ENCODE results near the gene ZFAND3. TPM values are rescaled to one million over a fixed set of nuclear protein-coding genes. Genes with fewer than 3 reads are reported as not detected.

Gene ZFAND3
- total RNA-seq, 6 experiments from 2014 or later: 75.2 to 93.2 (median 87.0) TPM

DNA sequence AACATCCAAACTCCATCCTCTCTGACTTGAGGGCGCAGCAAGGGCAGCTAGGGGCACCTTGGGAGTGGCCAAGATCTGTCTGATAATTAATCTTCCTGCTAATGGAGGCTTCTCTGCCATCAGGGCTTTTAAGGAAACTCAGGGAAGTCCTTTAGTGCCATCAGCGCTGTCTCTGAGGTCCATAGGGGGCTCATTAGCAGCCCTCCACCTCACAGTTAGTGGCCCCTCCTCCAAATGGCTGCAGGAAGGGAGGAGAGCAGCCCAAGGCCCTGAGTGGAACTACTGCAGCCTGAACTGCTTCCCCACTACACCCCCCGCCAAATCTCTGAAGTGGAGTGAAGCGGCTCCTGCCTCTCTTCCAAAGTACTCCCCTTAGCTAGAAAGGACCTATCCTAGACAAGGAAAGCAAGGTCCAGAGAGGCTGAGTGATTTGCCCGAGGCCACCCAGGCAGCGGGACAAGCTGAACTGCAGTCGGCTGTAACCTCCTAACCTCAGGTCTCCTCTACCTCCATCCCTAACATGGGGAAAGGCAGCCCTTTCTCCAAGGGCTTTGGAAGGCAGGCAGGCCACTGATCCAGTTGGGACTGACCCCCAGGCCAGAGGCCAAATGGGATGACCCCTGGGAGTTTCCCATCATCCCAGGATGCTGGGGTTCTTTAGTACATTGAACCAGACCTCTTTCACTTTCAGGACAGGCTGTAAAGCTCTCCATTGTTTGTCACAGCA is 39.5 kb upstream of the ZFAND3 start:
- H3K27me3 Mint-ChIP-seq (ENCODE audit: insufficient read depth): peaks cover 18% of the 10 kb centered on the region
- H3K4me3 Mint-ChIP-seq: no peak overlapping the region
- DNase-seq: no peak
- H3K36me3 Mint-ChIP-seq (ENCODE audit: low read depth): no peaks in the 10 kb centered on the region
- no peak overlapping the region for H3K27ac Mint-ChIP-seq
- H3K9me3 Mint-ChIP-seq: no peaks in the 10 kb centered on the region
- peaks cover 24% of the 10 kb centered on the region for H3K4me1 Mint-ChIP-seq (ENCODE audit: low read depth)
- no peak for TF ChIP-seq CTCF (IDR thresholded peaks at IDR 0.05)

DNA sequence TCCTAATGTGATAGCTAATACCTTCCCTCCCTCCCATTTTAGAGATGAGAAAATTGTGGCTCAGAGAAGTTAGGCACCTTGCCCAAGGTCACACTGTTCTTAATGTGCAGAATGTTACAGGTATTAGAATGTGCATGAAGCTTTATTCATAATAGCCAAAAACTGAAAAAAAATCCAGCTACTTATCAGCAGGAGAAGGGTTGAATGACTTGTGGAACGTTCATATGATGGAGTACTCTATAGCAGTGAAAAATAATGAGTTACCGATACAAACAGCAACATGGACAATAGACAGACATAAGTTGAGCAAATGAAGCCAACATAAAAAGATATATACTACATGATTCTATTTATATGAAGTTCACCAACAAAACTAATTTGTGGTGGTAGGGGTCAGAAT is 37.7 kb upstream of the ZFAND3 start:
- Mint-ChIP-seq H3K27me3 (ENCODE audit: insufficient read depth) (peaks cover 16% of the 10 kb centered on the region), H3K27ac (no peak overlapping the region), H3K9me3 (no peaks in the 10 kb centered on the region), H3K4me1 (ENCODE audit: low read depth) (peaks cover 32% of the 10 kb centered on the region), H3K36me3 (ENCODE audit: low read depth) (no peaks in the 10 kb centered on the region), H3K4me3 (no peak overlapping the region)
- DNase-seq: no peak
- TF ChIP-seq CTCF (IDR thresholded peaks at IDR 0.05): no peak

DNA sequence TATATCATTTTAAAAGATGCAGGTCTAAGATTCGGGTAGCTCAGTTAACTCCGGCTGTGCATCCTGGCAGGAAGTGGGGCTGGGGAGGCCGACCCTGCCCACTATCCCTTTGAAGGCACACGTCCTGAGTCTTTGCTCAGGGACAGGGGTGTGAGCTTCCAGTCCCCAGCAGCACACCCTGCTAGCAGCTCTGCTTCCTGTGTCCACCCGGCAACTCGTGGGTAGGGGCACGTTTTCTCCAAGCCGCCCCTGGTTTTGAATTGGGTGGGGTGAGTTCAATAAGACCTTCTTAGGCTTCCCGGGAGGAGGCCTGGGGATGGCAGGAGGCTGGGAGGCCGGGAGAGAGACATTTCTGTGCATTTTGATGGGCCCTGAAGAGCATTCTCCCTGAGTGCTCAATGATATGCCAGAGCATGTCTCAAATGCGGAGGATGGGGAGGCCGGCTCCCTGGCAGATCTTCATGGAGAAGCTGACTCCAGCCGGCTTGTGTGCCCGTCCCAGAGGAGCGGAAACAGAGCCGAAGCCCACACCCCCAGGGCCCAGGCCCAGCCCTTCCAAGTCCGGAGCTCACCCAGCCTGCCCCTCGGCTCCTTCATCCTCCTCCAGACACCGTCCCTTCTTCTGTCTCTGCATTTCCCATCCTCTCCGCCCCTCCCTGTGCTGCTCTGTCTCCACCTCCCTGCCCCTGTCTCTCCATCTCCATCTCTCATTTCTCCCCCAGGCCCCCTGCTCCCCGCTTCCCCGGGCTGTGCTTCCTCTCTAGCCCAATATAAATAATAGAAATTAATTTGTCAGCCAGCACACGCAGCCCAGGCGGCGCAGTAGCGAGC is 36.3 kb upstream of the ZFAND3 start:
- H3K4me3 Mint-ChIP-seq: peak overlapping the region; percentile 81
- no peak for DNase-seq
- no peaks in the 10 kb centered on the region for H3K36me3 Mint-ChIP-seq (ENCODE audit: low read depth)
- peak overlapping the region; percentile 79 for H3K27ac Mint-ChIP-seq
- H3K4me1 Mint-ChIP-seq (ENCODE audit: low read depth): peaks cover 36% of the 10 kb centered on the region
- H3K27me3 Mint-ChIP-seq (ENCODE audit: insufficient read depth): peaks cover 14% of the 10 kb centered on the region
- TF ChIP-seq CTCF (IDR thresholded peaks at IDR 0.05): no peak
- H3K9me3 Mint-ChIP-seq: no peaks in the 10 kb centered on the region

GRCh38 chr6:37783856-37784584 is 35.5 kb upstream of the ZFAND3 start:
- Mint-ChIP-seq H3K27ac (peak overlapping the region; percentile 79), H3K36me3 (ENCODE audit: low read depth) (no peaks in the 10 kb centered on the region), H3K27me3 (ENCODE audit: insufficient read depth) (peaks cover 8% of the 10 kb centered on the region), H3K4me1 (ENCODE audit: low read depth) (peaks cover 39% of the 10 kb centered on the region), H3K9me3 (no peaks in the 10 kb centered on the region), H3K4me3 (peak overlapping the region; percentile 81)
- DNase-seq: no peak
- TF ChIP-seq CTCF (IDR thresholded peaks at IDR 0.05): 0 out of 2 replicates have a peak, but pooled peaks have one; percentile 5

DNA sequence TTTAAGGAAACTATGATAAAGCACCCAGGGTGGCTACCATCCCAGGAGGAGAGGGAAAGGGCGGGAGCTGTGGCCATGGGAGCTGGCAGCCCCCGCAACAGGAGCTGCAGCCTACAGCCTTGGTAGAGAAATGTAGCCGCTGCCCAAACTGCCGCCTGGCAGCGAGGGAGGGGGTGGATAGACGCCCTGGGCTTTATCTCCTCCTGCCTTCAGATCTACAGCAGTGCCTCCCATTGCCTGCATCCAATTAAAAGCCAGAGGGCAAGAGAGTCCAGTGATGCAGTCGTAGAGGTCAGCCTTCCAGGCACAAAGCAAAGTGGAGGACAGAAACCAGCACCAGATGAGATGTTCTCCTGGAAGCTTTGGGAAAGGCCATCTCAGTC is 35.0 kb upstream of the ZFAND3 start:
- H3K27ac Mint-ChIP-seq: no peak overlapping the region
- H3K27me3 Mint-ChIP-seq (ENCODE audit: insufficient read depth): peaks cover 8% of the 10 kb centered on the region
- peaks cover 39% of the 10 kb centered on the region for H3K4me1 Mint-ChIP-seq (ENCODE audit: low read depth)
- no peaks in the 10 kb centered on the region for H3K9me3 Mint-ChIP-seq
- peak overlapping the region; percentile 81; the same call in 1 of the 2 replicates for H3K4me3 Mint-ChIP-seq
- TF ChIP-seq CTCF (IDR thresholded peaks at IDR 0.05): no peak
- DNase-seq: no peak
- H3K36me3 Mint-ChIP-seq (ENCODE audit: low read depth): no peaks in the 10 kb centered on the region
